Activated CD4-positive, alpha-beta memory T cell treated with anti-CD3 and anti-CD28 coated beads, Interleukin-2, amount 10 ng/mL, durations not matched to agents 7 days and 5 days (primary cell): ENCODE results near the gene IL23R. TPM values are rescaled to one million over a fixed set of nuclear protein-coding genes. Genes with fewer than 3 reads are reported as not detected.

ENCODE experiments used
- CTCF ChIA-PET: fragments of 350-600 bp; sonication (Branson Sonifier 250); formaldehyde crosslinking; loops from one replicate; lab custom pipeline; 2021; ENCODE audit warnings: antibody characterized with exemption, inconsistent platforms; lab: Charles Lee
- POLR2A ChIA-PET: fragments of 350-600 bp; sonication (Branson Sonifier 250); formaldehyde crosslinking; loops from one replicate; lab custom pipeline; 2021; ENCODE audit warnings: antibody characterized with exemption; lab: Charles Lee
- DNase-seq: peaks from one replicate; pipeline ENCODE4 v3.0.0-alpha.2; 2020
- H3K27ac Mint-ChIP-seq: one replicate; pipeline ENCODE4 v1.8.0; 2021; ENCODE audit warnings: mild to moderate bottlenecking, mixed read lengths
- H3K27me3 Mint-ChIP-seq: one replicate; pipeline ENCODE4 v1.8.0; 2021; ENCODE audit warnings: mixed read lengths
- H3K36me3 Mint-ChIP-seq: one replicate; pipeline ENCODE4 v1.8.0; 2021; ENCODE audit warnings: low read depth, mixed read lengths
- H3K4me1 Mint-ChIP-seq: one replicate; pipeline ENCODE4 v1.8.0; 2021; ENCODE audit warnings: mixed read lengths
- H3K4me3 Mint-ChIP-seq: one replicate; pipeline ENCODE4 v1.8.0; 2021; ENCODE audit warnings: mild to moderate bottlenecking, mixed read lengths
- H3K9me3 Mint-ChIP-seq: one replicate; pipeline ENCODE4 v1.8.0; 2021; ENCODE audit warnings: mixed read lengths
- total RNA-seq, 2 experiments: library from RNA; stranded (reverse); gene quantifications; one replicate each; pipeline ENCODE4 v1.2.3, GENCODE V29; 2021

Gene IL23R
- total RNA-seq, 2 experiments from 2014 or later = 4.2 to 5.0 TPM

DNA sequence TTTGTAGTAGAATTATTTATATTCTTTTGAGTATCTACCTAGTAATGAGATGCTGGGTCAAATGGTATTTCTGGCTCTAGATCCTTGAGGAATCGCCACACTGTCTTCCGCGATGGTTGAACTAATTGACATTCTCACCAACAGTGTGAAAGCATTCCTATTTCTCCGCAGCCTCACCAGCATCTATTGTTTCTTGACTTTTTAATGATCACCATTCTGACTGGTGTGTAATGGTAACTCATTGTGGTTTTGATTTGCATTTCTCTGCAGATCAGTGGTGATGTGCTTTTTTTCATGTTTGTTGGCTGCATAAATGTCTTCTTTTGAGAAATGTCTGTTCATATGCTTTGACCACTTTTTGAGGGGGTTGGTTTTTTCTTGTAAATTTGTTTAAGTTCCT lies 15.3 kb upstream of the IL23R start:
- peaks cover 24% of the 10 kb centered on the region for H3K4me1 Mint-ChIP-seq
- H3K27ac Mint-ChIP-seq = no peak overlapping the region
- peaks cover 12% of the 10 kb centered on the region for H3K36me3 Mint-ChIP-seq
- CTCF ChIA-PET = interaction anchor here (3.6 kb wide), 1 partner anchor 11 kb away, joined by 16 read pairs; no protein-coding TSS in a partner anchor
- H3K4me3 Mint-ChIP-seq = no peak overlapping the region
- no peaks in the 10 kb centered on the region for H3K9me3 Mint-ChIP-seq
- no peak for DNase-seq
- POLR2A ChIA-PET = no interaction called here
- peaks cover 32% of the 10 kb centered on the region for H3K27me3 Mint-ChIP-seq

DNA sequence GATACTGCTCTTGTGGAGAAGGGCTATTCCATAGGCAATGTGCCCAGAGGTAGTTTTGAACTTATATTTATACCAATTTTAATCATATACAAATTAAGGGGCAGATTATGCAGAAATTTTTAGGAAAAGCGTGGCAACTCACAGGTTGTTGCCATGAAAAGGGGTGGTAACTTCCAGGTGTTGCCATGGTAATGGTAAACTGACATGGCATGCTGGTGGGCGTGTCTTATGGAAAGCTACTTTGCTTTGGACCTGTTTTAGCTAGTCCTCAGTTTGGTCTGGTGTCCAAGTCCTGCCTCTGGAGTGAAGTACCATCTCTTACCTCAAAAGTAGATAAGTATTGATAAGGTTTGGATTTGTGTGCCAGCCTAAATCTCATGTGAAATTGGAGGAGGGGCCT lies 7.9 kb upstream of the IL23R start:
- Mint-ChIP-seq H3K4me3 (no peak overlapping the region), H3K27me3 (peaks cover 21% of the 10 kb centered on the region), H3K27ac (no peak overlapping the region), H3K36me3 (peaks cover 15% of the 10 kb centered on the region), H3K9me3 (no peaks in the 10 kb centered on the region), H3K4me1 (peaks cover 16% of the 10 kb centered on the region)
- no peak for DNase-seq
- ChIA-PET POLR2A (no interaction called here), CTCF (interaction anchor here (1.4 kb wide), 1 partner anchor 54 kb away, joined by 4 read pairs; no protein-coding TSS in a partner anchor)

DNA sequence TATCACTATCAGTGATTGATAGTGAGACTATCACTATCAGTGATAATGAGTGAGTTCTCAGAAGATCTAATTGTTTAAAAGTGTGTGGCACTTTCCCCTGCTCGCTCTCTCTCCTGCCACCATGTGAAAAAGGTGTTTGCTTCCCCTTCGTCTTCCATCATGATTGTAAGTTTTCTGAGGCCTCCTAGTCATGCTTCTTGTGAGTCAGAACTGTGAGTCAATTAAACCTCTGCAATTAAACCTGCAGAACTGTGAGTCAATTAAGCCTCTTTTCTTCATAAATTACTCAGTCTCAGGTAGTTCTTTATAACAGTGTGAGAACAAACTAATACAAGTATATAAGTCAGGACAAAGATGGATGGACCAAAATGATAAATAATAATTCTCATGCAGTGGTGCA lies 7.0 kb upstream of the IL23R start:
- Mint-ChIP-seq H3K4me1 (peaks cover 23% of the 10 kb centered on the region), H3K27me3 (peaks cover 17% of the 10 kb centered on the region)

DNA sequence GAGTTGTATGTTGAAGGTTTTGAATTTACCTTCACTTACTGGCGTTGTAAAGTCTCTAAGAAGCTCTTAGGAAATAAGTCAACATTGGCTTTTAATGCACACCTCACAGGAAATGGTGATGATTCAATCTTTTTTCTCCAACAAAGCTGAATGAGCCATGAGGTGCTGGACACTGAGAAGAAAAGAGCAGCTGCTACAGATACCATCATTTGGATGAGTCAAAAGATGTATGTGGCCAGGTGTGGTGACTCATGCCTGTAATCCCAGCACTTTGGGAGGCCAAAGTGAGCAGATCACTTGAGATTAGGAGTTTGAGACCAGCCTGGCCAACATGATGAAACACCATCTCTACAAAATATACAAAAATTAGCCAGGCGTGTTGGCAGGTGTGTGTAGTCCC lies 3.3 kb upstream of the IL23R start:
- peak overlapping the region; percentile 81 for H3K27ac Mint-ChIP-seq
- ChIA-PET CTCF (interaction anchor here (0.9 to 3.7 kb wide), 8 partner anchors 8 to 170 kb away, joined by 3 to 18 read pairs (median 5); no protein-coding TSS in a partner anchor), POLR2A (interaction anchor here (0.6 to 2.2 kb wide), 9 partner anchors 8 to 232 kb away, joined by 3 to 14 read pairs (median 3); no protein-coding TSS in a partner anchor)
- H3K4me1 Mint-ChIP-seq = peaks cover 44% of the 10 kb centered on the region
- peaks cover 4% of the 10 kb centered on the region for H3K36me3 Mint-ChIP-seq
- H3K27me3 Mint-ChIP-seq = peaks cover 1% of the 10 kb centered on the region
- H3K9me3 Mint-ChIP-seq = peaks cover 5% of the 10 kb centered on the region
- H3K4me3 Mint-ChIP-seq = peak overlapping the region; percentile 1
- DNase-seq = peak; percentile 71

More for the DNA sequence above, 7.0 kb upstream of the IL23R start:
- H3K36me3 Mint-ChIP-seq = peaks cover 12% of the 10 kb centered on the region
- ChIA-PET POLR2A (interaction anchor here (2.3 kb wide), 1 partner anchor 12 kb away, joined by 7 read pairs; no protein-coding TSS in a partner anchor), CTCF (no interaction called here)
- H3K27ac Mint-ChIP-seq = no peak overlapping the region
- H3K9me3 Mint-ChIP-seq = no peaks in the 10 kb centered on the region
- H3K4me3 Mint-ChIP-seq = no peak overlapping the region
- DNase-seq = no peak

DNA sequence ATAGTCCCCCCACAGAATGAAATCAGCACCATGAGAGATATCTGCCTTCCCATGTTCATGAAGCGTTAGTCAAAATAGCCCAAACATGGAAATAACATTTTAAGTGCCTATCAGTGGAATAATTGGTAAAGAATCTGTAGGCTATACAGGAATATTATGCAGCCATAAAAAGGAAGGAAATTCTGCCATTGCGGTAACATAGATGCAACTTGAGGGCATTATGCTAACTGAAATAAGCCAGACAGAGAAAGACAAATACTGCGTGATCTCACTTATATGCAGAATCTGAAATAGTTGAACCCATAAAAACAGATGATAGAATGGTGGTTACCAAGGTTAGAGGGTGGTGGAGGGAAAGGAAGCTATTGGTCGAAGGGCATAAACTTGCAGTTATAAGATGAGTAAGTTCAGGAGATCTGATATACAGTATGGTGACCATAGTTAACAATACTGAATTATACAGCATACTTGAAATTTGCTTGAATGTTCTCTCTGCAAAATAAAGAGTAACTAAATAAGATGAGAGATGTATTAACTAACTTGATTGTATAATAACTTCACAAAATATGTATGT lies 699 bp upstream of the IL23R start:
- H3K4me1 Mint-ChIP-seq = peaks cover 52% of the 10 kb centered on the region
- H3K27ac Mint-ChIP-seq = peak overlapping the region; percentile 81
- H3K4me3 Mint-ChIP-seq = no peak overlapping the region
- H3K36me3 Mint-ChIP-seq = peaks cover 4% of the 10 kb centered on the region
- DNase-seq = no peak
- peaks cover 5% of the 10 kb centered on the region for H3K9me3 Mint-ChIP-seq
- ChIA-PET CTCF (interaction anchor here (0.6 to 2.4 kb wide), 3 partner anchors 21 to 440 kb away, joined by 3 to 10 read pairs (median 4); no protein-coding TSS in a partner anchor), POLR2A (interaction anchor here (0.7 to 3.4 kb wide), 8 partner anchors 17 to 265 kb away, joined by 3 to 13 read pairs (median 4); partner anchors contain the start of genes SERBP1 and SLC35D1)
- peaks cover 1% of the 10 kb centered on the region for H3K27me3 Mint-ChIP-seq

DNA sequence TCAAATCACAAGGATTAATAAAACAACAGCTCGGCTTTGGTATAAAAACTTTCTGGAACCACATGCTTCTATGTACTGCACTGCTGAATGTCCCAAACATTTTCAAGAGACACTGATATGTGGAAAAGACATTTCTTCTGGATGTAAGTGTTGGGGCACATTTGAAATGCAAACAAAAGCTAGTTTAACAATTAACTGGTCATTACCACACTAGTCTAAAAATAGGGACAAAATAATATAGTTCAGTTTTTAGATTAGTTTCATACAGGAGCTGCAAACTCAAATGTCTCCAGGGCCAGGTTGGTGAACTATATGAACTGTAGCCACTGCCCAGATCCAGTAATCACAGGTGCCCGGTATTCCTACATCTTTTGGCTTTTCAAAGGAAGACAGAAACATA lies 3.2 kb downstream of the IL23R start:
- DNase-seq = no peak
- peak overlapping the region; percentile 37 for H3K4me3 Mint-ChIP-seq
- peaks cover 10% of the 10 kb centered on the region for H3K36me3 Mint-ChIP-seq
- ChIA-PET POLR2A (interaction anchor here (1.9 to 3.5 kb wide), 4 partner anchors 20 to 164 kb away, joined by 5 to 23 read pairs (median 13); no protein-coding TSS in a partner anchor), CTCF (interaction anchor here (1.5 to 1.9 kb wide), 2 partner anchors 44 to 45 kb away, joined by 4 to 6 read pairs; no protein-coding TSS in a partner anchor)
- peak overlapping the region; percentile 48 for H3K27ac Mint-ChIP-seq
- peaks cover 1% of the 10 kb centered on the region for H3K27me3 Mint-ChIP-seq
- peaks cover 5% of the 10 kb centered on the region for H3K9me3 Mint-ChIP-seq
- peaks cover 67% of the 10 kb centered on the region for H3K4me1 Mint-ChIP-seq

DNA sequence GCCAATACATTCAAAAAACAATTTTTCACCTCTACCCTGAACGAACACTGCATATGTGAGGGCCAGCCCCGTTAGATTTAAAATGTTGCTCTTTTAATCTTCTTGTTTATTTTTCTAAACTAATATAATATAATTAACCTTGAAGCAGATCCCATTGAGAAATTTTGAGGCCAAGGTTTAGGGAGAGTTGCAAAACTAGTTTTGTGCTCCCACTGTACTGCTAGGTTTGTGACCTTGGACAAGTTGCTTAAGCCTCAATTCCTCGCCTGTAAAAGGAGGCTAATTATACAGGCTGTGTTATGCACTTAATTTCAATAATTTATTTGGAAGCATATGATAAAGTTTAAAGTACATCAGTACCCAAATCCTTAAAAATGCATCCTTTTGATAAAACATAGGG lies 3.7 kb downstream of the IL23R start:
- CTCF ChIA-PET = interaction anchor here (1.1 to 2.7 kb wide), 5 partner anchors 8 to 119 kb away, joined by 3 to 28 read pairs (median 6); no protein-coding TSS in a partner anchor

DNA sequence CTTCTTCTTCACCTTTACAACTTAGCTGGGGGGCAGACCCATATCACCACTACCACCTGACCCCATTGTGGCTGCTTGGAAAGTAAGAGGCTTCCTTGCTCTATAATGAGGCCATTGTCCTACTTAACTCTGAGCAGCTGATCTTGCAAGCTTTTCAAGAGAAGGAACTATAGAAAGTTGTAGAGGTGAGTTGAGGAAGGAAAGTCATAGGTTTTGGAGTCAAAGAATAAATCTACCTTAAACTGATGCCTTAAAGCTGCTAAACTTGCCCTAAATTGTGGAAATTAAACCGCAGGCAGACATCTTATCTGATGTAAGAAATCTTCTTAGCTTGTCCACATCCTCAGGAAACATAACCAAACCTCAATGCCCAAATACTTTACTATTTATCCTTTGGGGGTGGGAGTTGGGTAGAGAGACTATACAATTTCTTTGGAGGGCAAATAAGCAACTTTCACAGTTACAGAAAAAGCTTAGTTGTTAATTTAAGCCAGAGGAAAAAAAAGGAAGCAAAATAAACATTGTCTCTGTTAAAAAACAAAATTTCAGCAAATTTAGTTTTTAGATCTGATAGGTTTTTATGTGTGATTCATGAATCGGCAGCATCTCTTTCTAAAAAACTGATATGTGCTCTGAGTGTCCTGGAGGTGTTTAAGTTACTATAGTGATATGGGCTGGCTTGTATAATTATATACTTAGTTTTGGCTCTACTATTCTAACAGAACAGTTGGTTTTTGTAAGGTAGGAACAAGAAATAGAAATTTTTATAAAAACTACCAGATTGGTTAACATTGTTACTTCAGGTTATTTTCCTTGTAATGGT lies 4.7 kb downstream of the IL23R start:
- ChIA-PET CTCF (interaction anchor here (0.6 to 2.7 kb wide), 8 partner anchors 9 to 326 kb away, joined by 3 to 28 read pairs (median 4); no protein-coding TSS in a partner anchor), POLR2A (interaction anchor here (0.5 to 3.5 kb wide), 19 partner anchors 8 to 570 kb away, joined by 3 to 23 read pairs (median 7); partner anchors contain the start of genes SERBP1 and SLC35D1)
- peaks cover 68% of the 10 kb centered on the region for H3K4me1 Mint-ChIP-seq
- H3K4me3 Mint-ChIP-seq = peak overlapping the region; percentile 55
- H3K27me3 Mint-ChIP-seq = peaks cover 1% of the 10 kb centered on the region
- peak; percentile 49 for DNase-seq
- H3K36me3 Mint-ChIP-seq = peaks cover 19% of the 10 kb centered on the region
- H3K27ac Mint-ChIP-seq = peak overlapping the region; percentile 82
- H3K9me3 Mint-ChIP-seq = peaks cover under 1% of the 10 kb centered on the region

More for the DNA sequence above, 3.7 kb downstream of the IL23R start:
- peak overlapping the region; percentile 37 for H3K4me3 Mint-ChIP-seq
- H3K27me3 Mint-ChIP-seq = peaks cover 1% of the 10 kb centered on the region
- H3K36me3 Mint-ChIP-seq = peaks cover 13% of the 10 kb centered on the region
- no peak for DNase-seq
- POLR2A ChIA-PET = interaction anchor here (1.2 to 3.5 kb wide), 9 partner anchors 7 to 166 kb away, joined by 5 to 23 read pairs (median 11); partner anchors contain the start of gene SLC35D1
- peak overlapping the region; percentile 82 for H3K27ac Mint-ChIP-seq
- peaks cover 66% of the 10 kb centered on the region for H3K4me1 Mint-ChIP-seq
- peaks cover 5% of the 10 kb centered on the region for H3K9me3 Mint-ChIP-seq

DNA sequence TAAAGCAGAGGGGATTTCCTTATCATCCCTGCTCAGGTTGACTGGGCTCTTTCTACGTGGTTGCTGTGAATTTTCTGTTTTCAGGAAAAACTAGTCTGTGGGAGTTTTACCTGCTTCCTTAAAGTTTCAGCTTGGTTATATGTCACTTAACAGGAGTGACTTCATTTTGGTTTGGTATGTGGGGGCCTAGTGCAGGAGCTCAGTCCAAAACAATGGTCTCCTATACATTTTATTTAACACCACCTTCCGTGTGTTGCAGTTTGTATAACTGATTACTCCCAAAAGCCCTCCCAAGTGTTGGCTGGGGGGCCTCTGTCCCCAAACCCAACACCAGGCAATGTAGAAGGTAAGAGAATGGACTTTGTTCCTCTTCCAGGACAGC lies 5.3 kb downstream of the IL23R start:
- peaks cover 2% of the 10 kb centered on the region for H3K9me3 Mint-ChIP-seq
- POLR2A ChIA-PET = interaction anchor here (0.8 to 3.5 kb wide), 16 partner anchors 9 to 571 kb away, joined by 3 to 23 read pairs (median 7); partner anchors contain the start of genes SERBP1 and SLC35D1

DNA sequence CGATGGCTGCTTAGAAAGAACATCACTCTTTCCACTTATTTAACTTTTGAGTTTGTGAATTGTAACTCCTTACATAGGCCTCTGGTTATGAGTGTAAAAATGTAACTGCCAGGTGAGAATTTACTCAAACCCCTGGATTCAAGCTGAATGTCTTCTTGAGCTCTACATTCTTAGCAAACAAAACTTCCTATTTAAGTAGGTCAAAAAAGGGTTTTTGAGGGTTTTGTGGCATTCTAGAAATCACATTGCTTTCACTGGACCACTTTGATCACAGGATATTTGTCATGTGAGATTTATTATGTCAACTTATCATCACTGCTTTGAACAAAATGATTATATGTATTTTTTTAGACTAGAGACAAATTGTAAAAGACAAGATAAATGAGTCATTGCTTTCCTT lies 5.7 kb downstream of the IL23R start:
- no peak for DNase-seq
- Mint-ChIP-seq H3K27ac (peak overlapping the region; percentile 82), H3K4me1 (peaks cover 68% of the 10 kb centered on the region), H3K9me3 (peaks cover 2% of the 10 kb centered on the region), H3K4me3 (peak overlapping the region; percentile 55), H3K27me3 (peaks cover 1% of the 10 kb centered on the region), H3K36me3 (peaks cover 26% of the 10 kb centered on the region)
- ChIA-PET CTCF (interaction anchor here (1.0 to 2.7 kb wide), 3 partner anchors 10 to 39 kb away, joined by 3 to 28 read pairs (median 7); no protein-coding TSS in a partner anchor), POLR2A (interaction anchor here (0.6 to 3.5 kb wide), 13 partner anchors 9 to 258 kb away, joined by 3 to 23 read pairs (median 10); partner anchors contain the start of gene SERBP1)

More for the DNA sequence above, 5.3 kb downstream of the IL23R start:
- CTCF ChIA-PET = interaction anchor here (0.9 to 2.7 kb wide), 6 partner anchors 9 to 40 kb away, joined by 3 to 28 read pairs (median 4); no protein-coding TSS in a partner anchor
- peak overlapping the region; percentile 55 for H3K4me3 Mint-ChIP-seq
- H3K27ac Mint-ChIP-seq = peak overlapping the region; percentile 82
- peaks cover 66% of the 10 kb centered on the region for H3K4me1 Mint-ChIP-seq
- H3K36me3 Mint-ChIP-seq = peaks cover 22% of the 10 kb centered on the region
- H3K27me3 Mint-ChIP-seq = peaks cover 1% of the 10 kb centered on the region
- no peak for DNase-seq

DNA sequence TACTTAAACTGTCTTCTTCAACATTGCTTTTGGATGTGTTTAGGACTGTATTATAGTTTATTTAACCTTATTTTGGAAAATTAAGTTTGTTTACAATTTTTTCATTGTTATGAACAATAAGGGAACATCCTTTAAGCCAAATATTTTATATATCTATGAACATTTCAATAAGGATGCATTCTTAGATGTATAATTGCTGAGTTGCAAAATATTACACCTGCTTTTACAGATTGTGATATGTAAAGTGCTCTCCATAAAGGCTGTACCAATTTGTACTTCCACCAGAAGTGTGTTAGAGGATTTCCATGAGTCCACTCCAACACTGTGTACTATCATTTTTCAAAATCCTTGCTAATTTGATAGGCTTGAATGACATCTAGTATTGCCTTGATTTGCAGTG lies 7.7 kb downstream of the IL23R start:
- Mint-ChIP-seq H3K4me1 (peaks cover 68% of the 10 kb centered on the region), H3K9me3 (peaks cover 2% of the 10 kb centered on the region), H3K36me3 (peaks cover 34% of the 10 kb centered on the region), H3K27me3 (no peaks in the 10 kb centered on the region), H3K27ac (no peak overlapping the region), H3K4me3 (no peak overlapping the region)
- CTCF ChIA-PET = no interaction called here
- POLR2A ChIA-PET = no interaction called here
- DNase-seq = no peak

DNA sequence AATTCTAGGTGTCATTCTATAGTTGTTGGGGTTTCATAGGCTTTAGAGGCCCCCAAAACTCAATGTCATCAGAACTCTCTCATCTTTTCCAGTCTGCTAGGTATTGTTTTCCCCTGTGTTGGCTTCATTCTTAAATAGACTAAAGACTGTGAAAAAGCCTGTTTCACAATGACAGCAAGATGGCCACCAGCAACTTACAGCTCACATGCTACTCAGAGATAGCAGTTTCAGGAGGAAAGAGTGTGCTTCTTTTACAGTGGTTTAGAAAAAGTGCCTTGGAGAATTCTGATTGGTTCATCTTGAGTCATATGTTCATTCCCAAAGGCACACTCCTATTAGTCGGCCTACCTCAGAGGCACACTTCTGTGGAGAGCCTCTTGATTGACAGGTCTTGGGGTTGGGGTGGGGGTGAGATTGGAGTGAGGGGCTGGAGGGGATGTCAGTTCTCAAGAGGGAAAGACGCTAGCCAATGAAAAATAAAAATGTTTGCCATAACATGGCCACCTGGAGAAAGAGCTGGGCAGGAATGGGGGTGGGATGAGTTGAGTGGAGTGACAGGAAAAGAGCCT lies 8.5 kb downstream of the IL23R start:
- no peak for DNase-seq
- H3K9me3 Mint-ChIP-seq = peaks cover 7% of the 10 kb centered on the region
- CTCF ChIA-PET = no interaction called here
- peaks cover 5% of the 10 kb centered on the region for H3K27me3 Mint-ChIP-seq
- H3K4me1 Mint-ChIP-seq = peaks cover 69% of the 10 kb centered on the region
- H3K4me3 Mint-ChIP-seq = no peak overlapping the region
- POLR2A ChIA-PET = interaction anchor here (2.0 kb wide), 1 partner anchor 15 kb away, joined by 8 read pairs; no protein-coding TSS in a partner anchor
- H3K36me3 Mint-ChIP-seq = peaks cover 42% of the 10 kb centered on the region
- H3K27ac Mint-ChIP-seq = peak overlapping the region; percentile 55
